ENCODE measurements around the gene CMYA5.
A peak's percentile ranks its signal among the peaks of the same experiment; 100 is the strongest.

The CMYA5 gene

GRCh38 chr5:79831381-79832309, 142.0 kb downstream of the CMYA5 start:
- Histone ChIP-seq H3K4me1 (peaks cover 0 to 8% (median 0%) of the 10 kb centered on the region in 10 experiments; a peak in 3 of 20 replicates), H3K27me3 (no peaks in the 10 kb centered on the region), H4K20me1 (no peaks in the 10 kb centered on the region), H3K4me2 (peak overlapping the region in 3 of 11 experiments; percentile 4 to 13 (median 5); a peak in 2 of 22 replicates), H3K9me3 (replicated peaks in 1 of 11) (no peaks in the 10 kb centered on the region), H3K9ac (no peak overlapping the region), H3K27ac (no peak overlapping the region), H3K36me3 (no peaks in the 10 kb centered on the region), H3K4me3 (no peak overlapping the region)
- no peak for TF ChIP-seq Cebpa-rat (IDR thresholded peaks at IDR 0.05)

GRCh38 chr5:79832911-79833310, 143.3 kb downstream of the CMYA5 start:
- TF ChIP-seq Cebpa-rat (IDR thresholded peaks at IDR 0.05): no peak
- Histone ChIP-seq H3K9me3 (replicated peaks in 1 of 11) (no peaks in the 10 kb centered on the region), H3K27ac (no peak overlapping the region)

DNA sequence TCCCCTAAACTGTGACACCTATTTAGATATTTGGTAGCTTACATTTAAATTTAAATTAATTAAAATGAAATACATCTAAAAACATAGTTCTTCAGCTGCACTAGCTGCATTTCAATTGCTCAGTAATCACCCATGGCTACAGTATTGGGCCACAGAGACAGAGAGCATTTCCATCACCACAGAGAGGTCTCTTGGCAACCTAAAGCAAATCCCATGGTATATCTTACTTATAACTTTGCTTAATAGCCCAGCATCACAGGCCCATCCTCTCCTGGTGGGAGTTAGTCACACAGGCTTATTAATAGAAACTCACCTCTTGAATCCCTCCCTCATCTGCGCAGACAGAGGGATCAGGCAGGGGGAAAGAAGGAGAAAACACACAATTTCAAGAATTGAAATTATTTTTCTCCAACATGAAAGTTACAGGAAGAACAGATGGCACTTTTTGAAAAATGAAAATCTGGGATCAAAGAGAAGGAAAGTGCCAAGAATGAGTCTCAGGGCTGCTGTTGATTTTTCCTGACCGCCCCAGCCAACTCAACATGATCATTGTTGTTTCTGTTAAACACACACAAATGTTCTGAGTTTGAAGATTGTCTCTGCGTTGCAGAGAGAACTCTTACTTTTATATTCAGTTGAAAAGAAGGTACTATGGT, 144.6 kb downstream of the CMYA5 start:
- H3K4me3 ChIP-seq: no peak overlapping the region
- no peaks in the 10 kb centered on the region for H3K27me3 ChIP-seq
- no peaks in the 10 kb centered on the region for H3K9me3 ChIP-seq (replicated peaks in 1 of 11)
- H4K20me1 ChIP-seq: no peaks in the 10 kb centered on the region
- peaks cover 0 to 8% (median 0%) of the 10 kb centered on the region in 10 experiments; a peak in 3 of 20 replicates for H3K4me1 ChIP-seq
- no peaks in the 10 kb centered on the region for H3K36me3 ChIP-seq
- no peak for TF ChIP-seq Cebpa-rat (IDR thresholded peaks at IDR 0.05)
- no peak overlapping the region for H3K9ac ChIP-seq
- no peak overlapping the region for H3K4me2 ChIP-seq
- no peak overlapping the region for H3K27ac ChIP-seq

More at GRCh38 chr5:79832911-79833310, 143.3 kb downstream of the CMYA5 start:
- H3K4me1 ChIP-seq: peaks cover 0 to 8% (median 0%) of the 10 kb centered on the region in 10 experiments; a peak in 3 of 20 replicates
- H3K4me2 ChIP-seq: no peak overlapping the region
- H3K4me3 ChIP-seq: no peak overlapping the region
- no peak overlapping the region for H3K9ac ChIP-seq
- H3K36me3 ChIP-seq: no peaks in the 10 kb centered on the region
- no peaks in the 10 kb centered on the region for H4K20me1 ChIP-seq
- H3K27me3 ChIP-seq: no peaks in the 10 kb centered on the region

- no peak overlapping the region for H3K27ac ChIP-seq
- peaks cover 0 to 11% (median 0%) of the 10 kb centered on the region in 10 experiments; a peak in 4 of 20 replicates for H3K4me1 ChIP-seq
- no peak for TF ChIP-seq Cebpa-rat (IDR thresholded peaks at IDR 0.05)
- H4K20me1 ChIP-seq: no peaks in the 10 kb centered on the region
- H3K27me3 ChIP-seq: no peaks in the 10 kb centered on the region
- H3K9me3 ChIP-seq (replicated peaks in 1 of 11): no peaks in the 10 kb centered on the region
- H3K4me3 ChIP-seq: no peak overlapping the region
- H3K4me2 ChIP-seq: no peak overlapping the region
- H3K9ac ChIP-seq: no peak overlapping the region
- H3K36me3 ChIP-seq: no peaks in the 10 kb centered on the region
Observed at GRCh38 chr5:79834754-79835714, 145.4 kb downstream of the CMYA5 start.

DNA sequence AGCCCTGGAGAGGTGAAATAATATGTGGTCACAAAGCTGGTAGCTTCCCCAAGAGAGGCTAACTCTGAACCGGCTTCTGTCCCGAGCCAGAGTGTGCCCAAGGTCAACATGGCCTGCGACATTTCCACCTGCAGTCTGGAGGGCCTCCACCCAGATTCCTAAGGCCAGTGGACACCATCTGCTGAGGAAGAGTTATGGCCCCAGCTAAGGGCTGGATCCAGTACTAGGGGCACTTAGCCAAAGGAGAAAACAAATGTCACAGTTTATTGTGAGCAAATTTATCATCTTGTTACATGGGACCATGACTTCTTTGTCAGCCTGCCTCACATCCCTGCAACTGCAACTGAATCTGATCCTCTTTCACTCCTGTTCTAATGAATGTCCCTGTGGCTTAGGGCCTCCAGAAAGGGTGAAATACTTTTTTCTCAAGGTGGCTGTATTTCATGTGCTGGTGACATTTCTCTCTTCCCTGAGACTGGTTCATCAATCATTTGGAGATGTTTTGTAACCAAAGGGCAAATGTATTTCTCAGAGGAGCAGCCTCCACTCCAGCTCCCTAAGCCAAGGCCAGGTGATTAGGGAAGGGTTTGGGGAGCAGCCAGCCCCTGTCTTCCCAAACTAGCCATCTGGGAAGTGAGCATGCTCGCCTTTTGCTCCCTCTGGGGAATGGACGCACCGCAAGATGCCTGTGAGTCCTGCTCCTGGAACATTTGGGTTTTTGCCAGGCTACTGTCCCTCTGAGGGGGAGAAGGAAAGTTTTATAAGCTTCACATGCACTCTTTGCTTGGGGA, 148.3 kb downstream of the CMYA5 start:
- no peak for TF ChIP-seq Cebpa-rat (IDR thresholded peaks at IDR 0.05)
- H4K20me1 ChIP-seq: no peaks in the 10 kb centered on the region
- no peaks in the 10 kb centered on the region for H3K36me3 ChIP-seq
- H3K9ac ChIP-seq: no peak overlapping the region
- H3K4me2 ChIP-seq: no peak overlapping the region
- peaks cover 0 to 21% (median 11%) of the 10 kb centered on the region in 10 experiments; a peak in 16 of 20 replicates for H3K4me1 ChIP-seq
- H3K27ac ChIP-seq: no peak overlapping the region
- H3K9me3 ChIP-seq (replicated peaks in 1 of 11): no peaks in the 10 kb centered on the region
- H3K4me3 ChIP-seq: no peak overlapping the region
- no peaks in the 10 kb centered on the region for H3K27me3 ChIP-seq

DNA sequence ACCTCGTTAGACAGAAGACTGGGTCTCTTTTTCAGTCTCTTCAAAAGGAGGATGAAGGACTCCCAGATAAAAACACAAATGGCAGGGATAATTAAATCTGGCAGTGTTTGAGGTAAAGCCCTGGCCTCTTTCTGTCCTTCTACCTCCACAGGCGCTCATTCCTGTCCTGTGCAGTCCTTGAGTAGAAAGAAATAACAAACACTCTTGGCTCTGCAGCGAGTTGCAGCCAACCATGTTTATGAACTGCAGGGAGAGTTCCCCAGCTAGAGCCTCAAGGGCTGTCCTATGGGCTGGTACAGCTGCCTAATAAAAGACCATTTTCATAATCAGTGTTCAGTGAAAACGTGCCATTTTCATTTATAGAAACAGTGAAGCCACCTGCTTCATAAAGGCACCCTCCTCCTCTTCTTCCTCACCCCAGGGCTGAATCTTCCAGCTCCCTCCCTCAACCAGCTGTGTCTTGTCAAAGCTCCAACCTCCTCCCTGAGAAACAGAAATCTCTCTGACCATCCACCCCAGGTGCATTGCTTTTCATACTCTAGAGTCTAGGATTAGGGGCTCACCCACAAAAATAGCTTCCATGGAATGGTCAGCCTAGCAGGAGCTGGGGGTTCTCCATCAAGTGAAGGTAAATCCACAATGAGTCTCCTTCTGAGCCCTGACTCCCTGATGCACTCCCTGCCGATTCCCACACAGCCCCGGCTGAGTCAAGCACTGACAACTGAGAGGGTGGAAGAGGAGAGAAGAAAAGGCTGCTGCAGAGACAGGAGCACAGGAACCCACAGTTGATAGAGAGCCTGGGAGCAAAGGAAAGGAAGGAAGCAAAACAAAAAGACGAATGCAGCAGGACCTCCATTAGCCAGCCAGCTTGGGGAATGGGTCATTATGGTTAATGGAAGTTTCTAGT, 150.7 kb downstream of the CMYA5 start:
- peak overlapping the region in 2 of 11 experiments; percentile 1 to 2; a peak in 2 of 22 replicates for H3K4me2 ChIP-seq

DNA sequence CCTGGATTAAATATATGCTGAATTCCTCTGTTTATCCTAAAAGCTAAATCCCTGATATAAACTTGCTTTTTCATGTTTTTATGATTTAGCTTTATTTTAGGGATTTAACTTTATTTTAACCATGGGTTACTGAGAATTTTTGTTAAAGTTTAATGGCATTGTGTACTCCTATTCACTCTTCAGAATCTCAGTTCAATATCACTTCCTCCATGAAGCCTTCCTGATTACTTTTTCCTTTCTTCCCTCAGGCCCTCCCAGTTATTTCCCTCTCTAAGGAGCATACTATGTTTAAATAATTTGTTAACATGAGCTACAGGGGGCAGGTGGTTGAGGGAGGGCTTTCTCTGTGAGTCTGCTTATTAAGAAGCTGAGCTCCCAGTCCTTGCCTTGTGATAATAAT, 151.5 kb downstream of the CMYA5 start:
- TF ChIP-seq Cebpa-rat (IDR thresholded peaks at IDR 0.05): no peak
- H3K4me3 ChIP-seq: no peak overlapping the region
- no peaks in the 10 kb centered on the region for H4K20me1 ChIP-seq
- H3K4me1 ChIP-seq: peaks cover 0 to 26% (median 15%) of the 10 kb centered on the region in 10 experiments; a peak in 16 of 20 replicates
- no peak overlapping the region for H3K4me2 ChIP-seq
- peaks cover 0 to 9% (median 0%) of the 10 kb centered on the region in 11 experiments; a peak in 3 of 22 replicates for H3K9me3 ChIP-seq (replicated peaks in 1 of 11)
- no peak overlapping the region for H3K27ac ChIP-seq
- no peak overlapping the region for H3K9ac ChIP-seq
- H3K27me3 ChIP-seq: no peaks in the 10 kb centered on the region
- no peaks in the 10 kb centered on the region for H3K36me3 ChIP-seq

More for the DNA sequence above, 150.7 kb downstream of the CMYA5 start:
- TF ChIP-seq Cebpa-rat (IDR thresholded peaks at IDR 0.05): no peak
- no peak overlapping the region for H3K27ac ChIP-seq
- H3K9ac ChIP-seq: no peak overlapping the region
- peaks cover 0 to 26% (median 15%) of the 10 kb centered on the region in 10 experiments; a peak in 16 of 20 replicates for H3K4me1 ChIP-seq
- no peak overlapping the region for H3K4me3 ChIP-seq
- H3K27me3 ChIP-seq: no peaks in the 10 kb centered on the region
- no peaks in the 10 kb centered on the region for H4K20me1 ChIP-seq
- H3K9me3 ChIP-seq (replicated peaks in 1 of 11): peaks cover 0 to 9% (median 0%) of the 10 kb centered on the region in 11 experiments; a peak in 3 of 22 replicates
- no peaks in the 10 kb centered on the region for H3K36me3 ChIP-seq
